PC-3 (cell line): Measurements from ENCODE around the gene GRK1.

Experiments
- EZH2 ChIP-seq: fragments of 300-600 bp; sonication (generic); IDR thresholded peaks from one replicate; pipeline ENCODE4 v1.6.1; 2017; ENCODE audit warnings: antibody characterized with exemption, mild to moderate bottlenecking, low read length; ENCODE audit not compliant: unreplicated experiment
- TF ChIP-seq, protein P1 (sequence below): fragments of 300-600 bp; sonication (generic); conservative IDR thresholded peaks from 2 replicates; pipeline ENCODE4 v1.5.1; 2017; ENCODE audit warnings: antibody characterized with exemption, low read depth, mild to moderate bottlenecking, low read length

DNA sequence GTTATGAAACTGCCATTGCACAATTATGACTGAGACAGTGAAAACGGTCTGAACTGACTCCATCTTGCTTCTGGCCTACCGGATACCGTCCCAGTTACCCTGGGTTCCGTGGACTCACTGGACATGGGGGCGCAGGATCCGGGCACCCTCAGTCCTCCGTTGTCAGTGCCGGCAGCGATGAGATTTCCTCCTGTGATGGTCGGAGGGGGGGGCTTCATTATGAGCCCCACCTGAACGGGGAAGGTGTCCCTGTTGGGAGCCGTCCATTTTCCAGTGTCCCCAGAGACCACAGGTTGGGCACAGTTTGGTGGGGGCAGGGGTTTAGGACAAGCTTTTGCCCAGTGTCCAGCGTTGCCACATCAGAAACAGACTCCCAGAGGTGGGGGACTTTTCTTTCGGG lies 115.5 kb downstream of the GRK1 start:
- no peak for TF ChIP-seq EZH2
- TF ChIP-seq, protein P1, sequence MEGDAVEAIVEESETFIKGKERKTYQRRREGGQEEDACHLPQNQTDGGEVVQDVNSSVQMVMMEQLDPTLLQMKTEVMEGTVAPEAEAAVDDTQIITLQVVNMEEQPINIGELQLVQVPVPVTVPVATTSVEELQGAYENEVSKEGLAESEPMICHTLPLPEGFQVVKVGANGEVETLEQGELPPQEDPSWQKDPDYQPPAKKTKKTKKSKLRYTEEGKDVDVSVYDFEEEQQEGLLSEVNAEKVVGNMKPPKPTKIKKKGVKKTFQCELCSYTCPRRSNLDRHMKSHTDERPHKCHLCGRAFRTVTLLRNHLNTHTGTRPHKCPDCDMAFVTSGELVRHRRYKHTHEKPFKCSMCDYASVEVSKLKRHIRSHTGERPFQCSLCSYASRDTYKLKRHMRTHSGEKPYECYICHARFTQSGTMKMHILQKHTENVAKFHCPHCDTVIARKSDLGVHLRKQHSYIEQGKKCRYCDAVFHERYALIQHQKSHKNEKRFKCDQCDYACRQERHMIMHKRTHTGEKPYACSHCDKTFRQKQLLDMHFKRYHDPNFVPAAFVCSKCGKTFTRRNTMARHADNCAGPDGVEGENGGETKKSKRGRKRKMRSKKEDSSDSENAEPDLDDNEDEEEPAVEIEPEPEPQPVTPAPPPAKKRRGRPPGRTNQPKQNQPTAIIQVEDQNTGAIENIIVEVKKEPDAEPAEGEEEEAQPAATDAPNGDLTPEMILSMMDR, result no peak
